ENCODE data around the gene PER3.

DNA sequence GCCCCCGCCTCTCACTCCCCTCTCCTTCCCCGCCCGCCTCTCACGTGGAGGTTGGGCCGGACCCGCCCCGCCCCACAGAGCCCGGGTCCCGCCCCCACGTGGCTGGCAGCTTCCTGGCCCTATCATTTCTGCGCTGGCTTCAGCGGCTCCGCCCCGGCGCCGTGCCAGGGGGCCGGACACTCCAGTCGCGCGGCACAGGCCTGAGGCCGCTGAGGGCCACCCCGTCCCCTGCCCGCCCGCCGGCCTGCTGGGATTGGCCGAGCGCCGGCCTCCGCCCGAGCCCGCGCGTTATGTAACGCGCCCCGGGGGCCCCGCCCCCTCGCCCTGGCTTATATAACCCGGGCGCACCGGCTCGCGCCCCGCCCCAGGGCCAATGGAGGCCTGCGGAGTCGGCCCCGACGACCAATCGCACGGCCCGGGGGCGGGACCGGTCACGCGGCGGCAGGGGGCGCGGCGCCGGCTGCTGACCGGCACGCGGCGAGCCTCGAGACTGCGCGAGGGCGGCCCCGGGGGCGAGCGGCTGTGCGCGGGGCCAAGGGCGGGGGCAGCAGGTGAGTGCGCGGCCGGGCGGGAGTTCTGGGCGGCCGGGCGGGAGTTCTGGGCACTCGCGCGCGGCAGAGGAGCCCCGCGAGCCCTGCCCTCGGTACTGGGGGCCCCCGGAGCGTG, at the start of gene PER3:
- TF ChIP-seq, protein P1, sequence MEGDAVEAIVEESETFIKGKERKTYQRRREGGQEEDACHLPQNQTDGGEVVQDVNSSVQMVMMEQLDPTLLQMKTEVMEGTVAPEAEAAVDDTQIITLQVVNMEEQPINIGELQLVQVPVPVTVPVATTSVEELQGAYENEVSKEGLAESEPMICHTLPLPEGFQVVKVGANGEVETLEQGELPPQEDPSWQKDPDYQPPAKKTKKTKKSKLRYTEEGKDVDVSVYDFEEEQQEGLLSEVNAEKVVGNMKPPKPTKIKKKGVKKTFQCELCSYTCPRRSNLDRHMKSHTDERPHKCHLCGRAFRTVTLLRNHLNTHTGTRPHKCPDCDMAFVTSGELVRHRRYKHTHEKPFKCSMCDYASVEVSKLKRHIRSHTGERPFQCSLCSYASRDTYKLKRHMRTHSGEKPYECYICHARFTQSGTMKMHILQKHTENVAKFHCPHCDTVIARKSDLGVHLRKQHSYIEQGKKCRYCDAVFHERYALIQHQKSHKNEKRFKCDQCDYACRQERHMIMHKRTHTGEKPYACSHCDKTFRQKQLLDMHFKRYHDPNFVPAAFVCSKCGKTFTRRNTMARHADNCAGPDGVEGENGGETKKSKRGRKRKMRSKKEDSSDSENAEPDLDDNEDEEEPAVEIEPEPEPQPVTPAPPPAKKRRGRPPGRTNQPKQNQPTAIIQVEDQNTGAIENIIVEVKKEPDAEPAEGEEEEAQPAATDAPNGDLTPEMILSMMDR (IDR thresholded peaks at IDR 0.05; ENCODE audit: low read depth, low read length, missing input control): no peak
- no peak for TF ChIP-seq RAD21 (IDR thresholded peaks at IDR 0.05)
